HG03571 (cell line): ENCODE measurements around the gene FHOD3.
A peak's percentile ranks its signal among the peaks of the same experiment; 100 is the strongest.
"Not testable (repeated sequence)": the region's sequence is repeated elsewhere in the genome, so short reads cannot be mapped to it uniquely, and the experiment has no call there.

Source experiments
- ATAC-seq: cut with Tn5 transposase; IDR thresholded peaks from one replicate; pipeline ENCODE4 v1.9.1; 2021; ENCODE audit not compliant: unreplicated experiment

Gene FHOD3

DNA sequence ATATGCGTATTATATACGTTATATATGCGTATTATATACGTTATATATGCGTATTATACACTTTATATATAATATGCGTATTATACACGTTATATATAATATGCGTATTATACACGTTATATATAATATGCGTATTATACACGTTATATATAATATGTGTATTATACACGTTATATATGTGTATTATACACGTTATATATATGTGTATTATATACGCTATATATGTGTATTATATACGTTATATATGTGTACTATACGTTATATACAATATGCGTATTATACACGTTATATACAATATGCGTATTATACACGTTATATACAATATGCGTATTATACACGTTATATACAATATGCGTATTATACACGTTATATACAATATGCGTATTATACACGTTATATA lies 465.5 kb downstream of the FHOD3 start:
- not testable (repeated sequence) for ATAC-seq

DNA sequence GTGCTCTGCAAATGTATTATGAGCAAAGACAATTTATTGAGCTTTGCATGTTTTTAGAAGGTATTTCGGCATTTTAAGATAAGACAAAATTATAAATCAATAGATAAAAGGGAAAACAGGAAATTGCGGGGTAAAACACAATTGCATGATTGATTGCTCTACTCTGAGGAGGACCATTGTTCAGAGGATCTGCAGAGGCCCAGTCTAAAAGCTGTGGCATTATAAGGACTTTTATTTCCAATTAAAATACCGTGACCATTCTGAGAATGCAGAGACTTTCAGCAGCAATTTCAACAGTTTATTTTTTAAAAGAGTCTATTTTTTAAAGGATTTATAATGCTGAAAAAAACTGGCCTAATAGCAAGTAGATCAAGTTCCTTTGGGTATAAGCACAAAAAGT lies 469.3 kb downstream of the FHOD3 start:
- ATAC-seq = no peak

DNA sequence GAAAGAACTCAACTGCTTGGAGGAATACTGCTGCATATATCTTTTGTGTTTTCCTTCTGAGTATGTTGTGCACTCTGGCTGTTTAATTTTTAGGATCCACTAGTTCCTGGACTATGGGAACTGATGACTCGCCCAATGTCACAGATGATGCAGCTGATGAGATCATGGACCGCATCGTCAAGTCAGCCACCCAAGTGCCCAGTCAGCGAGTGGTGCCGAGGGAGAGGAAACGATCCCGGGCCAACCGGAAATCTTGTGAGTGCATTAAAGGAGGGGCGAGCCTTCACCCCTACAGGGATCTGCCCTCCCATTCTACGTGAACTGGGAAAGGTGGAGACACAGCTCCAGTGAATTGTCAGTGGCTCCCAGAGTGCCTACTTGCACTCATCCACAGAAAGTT lies 471.7 kb downstream of the FHOD3 start:
- ATAC-seq = no peak

DNA sequence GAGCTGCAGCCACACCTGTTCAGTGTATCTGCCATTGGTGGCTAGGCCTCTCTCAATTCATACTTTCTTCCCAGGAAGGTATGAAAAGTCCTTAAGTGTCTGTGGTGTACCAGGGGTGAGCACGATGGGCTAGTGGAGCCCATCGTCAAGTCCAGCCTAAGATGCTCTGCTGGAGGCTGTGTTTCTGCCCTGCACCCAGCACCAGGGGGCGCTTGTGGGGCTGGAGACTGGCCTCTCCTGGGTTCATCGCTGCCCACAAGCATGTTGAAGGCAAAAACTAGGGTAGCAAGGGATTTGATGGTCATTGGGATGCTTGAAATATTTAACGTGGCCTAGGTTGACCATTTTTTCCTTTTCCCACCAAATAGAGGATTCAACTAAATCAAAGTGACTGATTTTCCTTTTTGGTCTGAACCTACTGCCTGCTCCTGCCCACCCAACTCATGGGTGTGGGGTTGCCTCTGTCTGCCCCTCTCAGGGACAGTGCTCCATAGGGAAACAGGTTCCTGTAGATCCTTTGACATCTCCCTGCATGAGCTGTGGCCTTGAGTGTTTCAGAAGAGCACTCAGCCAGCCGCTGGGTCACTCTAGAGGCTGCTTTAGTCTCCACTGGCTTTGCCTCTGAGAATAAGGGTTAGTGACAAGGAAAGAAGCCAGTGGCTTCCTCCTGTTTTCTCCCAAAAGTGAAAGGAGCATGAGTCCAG lies 472.2 kb downstream of the FHOD3 start:
- no peak for ATAC-seq

DNA sequence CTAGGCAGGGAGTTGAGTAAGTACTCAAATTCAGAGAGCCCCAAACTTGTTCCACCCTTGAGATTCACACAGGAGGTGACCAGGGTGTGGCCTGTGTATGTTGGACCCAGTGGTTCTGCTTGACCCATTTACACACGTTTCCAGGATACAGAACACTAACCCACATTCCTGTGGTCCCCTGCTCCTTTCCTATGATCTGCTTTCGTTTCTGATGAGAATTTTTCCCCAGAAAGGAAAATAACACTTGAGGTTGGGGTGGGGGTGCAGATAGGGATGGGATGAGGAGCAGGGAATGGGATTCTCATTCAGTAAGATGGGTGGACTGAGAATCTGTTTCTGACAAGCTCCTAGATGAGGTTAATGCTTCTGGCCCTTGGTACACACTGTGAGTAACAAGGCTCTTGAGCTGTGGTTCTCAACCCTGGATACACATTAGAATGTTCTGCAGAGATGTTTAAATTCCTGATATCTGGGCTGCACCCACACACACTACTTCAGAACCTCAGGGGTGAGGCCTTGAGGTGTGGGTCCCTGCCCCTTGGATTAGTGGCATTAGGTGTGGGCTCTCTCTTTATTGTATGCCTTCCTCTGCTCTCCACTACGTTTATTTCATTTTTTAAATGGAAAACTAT lies 472.9 kb downstream of the FHOD3 start:
- ATAC-seq = no peak

DNA sequence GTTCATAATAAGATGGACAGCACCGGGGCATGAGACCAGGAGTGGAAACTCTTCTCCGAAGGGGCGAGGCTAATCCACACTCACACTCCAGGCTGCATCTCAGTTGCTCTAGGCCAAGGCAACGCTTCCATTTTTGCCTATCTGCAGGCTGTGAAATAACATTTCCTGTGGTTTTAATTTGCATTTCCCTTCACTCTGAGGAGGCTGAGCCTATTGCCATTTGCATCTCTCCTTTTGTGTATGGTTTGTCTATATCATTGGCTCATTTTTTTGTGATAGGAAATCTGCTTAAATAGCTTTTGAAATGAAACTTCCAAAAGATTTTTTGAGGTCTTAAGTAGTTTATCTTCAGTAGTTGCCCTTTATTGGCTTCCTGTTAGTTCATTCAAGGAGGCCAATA lies 473.7 kb downstream of the FHOD3 start:
- ATAC-seq = no peak

DNA sequence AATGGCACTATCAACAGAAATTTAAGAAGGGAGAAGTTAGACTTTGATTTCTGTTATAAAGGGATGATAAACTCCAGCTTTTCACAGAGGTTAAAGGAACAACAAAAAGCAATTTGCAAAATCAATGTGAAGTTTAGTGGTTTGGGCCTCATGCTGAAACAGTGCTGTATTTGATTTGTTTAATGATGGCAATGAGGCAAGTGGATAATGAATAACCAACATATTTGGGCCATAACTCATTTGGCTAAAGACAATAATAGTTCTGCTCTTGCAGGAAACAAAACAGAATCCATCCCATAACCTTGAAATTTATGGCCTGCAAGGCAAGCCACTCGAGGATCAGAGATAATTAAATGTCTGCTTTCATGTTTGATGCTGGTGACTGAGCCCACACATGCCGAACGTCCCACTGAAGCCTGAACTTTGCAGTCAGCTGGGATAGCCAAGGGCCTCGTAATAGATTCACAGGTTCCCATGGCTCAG lies 474.8 kb downstream of the FHOD3 start:
- no peak for ATAC-seq

DNA sequence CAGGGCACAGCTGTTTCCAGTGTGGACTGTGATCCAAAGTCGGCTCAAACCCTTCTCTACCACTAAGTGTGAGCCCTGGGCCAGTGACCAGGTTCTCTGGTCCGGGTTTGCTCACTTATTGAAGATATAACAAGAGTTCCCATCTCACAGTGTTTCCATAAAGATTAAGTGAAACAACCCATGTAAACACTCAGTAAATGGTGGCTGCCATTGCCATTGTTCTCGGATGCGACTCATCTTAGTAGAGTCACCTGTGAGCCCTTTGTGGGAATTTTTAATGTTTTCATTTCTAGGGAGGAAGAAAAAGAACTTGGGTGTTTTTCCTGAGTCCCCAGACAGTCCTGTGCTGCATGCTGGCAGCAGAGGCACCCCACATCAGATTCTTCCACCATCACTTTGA lies 477.9 kb downstream of the FHOD3 start:
- no peak for ATAC-seq

DNA sequence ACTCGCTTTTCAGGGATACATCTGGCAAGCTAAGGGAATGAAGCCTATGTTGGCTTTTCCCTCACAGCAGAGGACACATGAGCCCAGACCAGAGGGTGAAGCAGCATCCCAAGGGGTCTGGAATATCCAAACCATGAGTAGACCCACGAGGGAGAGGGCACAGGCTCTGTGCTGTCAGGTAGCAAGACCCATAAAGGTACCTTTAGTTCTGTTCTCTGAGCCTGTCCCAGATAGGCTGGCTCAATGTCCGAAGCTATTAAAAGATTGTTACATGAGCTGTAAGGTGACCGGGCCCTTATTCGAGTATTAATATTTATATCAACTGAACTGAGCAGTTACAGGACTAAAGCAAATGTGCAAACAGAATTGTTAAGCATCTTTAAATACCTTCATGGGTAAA lies 479.1 kb downstream of the FHOD3 start:
- ATAC-seq = no peak

DNA sequence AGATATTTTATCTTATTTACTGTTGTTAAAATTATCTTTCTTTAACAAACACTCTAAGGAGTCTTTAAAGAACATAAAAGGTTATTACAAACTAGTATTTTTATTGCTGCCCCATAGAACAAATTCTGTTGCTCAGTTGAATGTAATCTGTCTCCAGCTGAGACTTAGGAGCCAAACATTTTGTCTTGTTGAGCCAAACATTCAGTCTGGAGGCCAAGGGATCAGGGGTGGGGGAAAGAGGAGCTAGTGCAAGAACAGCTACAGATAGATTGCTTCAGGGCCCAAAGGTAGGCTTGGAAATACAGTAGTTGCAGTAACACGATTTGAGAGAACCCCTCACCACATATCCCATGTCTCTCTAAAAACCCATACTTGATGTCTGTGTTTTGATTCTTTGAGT lies 480.1 kb downstream of the FHOD3 start:
- ATAC-seq = no peak

DNA sequence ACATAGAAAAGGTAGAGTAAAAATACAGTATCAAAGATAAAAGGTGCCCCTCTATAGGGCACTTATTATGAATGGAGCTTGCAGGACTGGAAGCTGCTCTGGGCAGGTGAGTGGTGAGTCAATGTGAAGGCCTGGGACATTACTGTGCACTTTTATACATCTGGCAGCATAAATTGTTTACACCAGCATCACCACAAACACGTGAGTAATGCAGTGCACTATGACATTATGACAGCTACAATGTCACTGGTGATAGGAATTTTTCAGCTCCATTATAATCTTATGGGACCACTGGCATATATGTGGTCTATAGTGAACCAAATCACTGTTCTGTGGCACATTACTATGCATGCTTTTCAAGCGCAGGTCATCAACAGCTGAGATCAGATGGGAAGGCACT lies 483.2 kb downstream of the FHOD3 start:
- ATAC-seq = no peak

DNA sequence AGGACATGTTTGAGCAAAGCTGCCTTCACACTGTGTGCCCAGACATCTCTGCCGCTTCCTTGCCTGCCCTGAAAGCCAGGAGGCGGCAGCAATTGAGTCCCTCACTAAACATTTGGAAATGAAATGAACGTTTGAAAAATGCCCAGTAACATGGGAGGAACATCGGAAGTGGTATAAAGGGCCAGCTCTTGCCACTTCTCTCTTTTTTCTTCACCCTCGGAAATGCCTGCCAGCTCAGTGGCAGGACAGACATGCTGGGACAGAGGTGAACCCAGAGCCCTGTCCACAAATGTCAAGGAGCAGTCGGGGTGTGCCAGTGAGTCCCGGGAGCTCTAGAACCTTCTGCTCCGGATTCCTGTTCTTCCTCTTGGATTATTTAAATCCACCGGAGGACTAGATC lies 485.2 kb downstream of the FHOD3 start:
- ATAC-seq = no peak

DNA sequence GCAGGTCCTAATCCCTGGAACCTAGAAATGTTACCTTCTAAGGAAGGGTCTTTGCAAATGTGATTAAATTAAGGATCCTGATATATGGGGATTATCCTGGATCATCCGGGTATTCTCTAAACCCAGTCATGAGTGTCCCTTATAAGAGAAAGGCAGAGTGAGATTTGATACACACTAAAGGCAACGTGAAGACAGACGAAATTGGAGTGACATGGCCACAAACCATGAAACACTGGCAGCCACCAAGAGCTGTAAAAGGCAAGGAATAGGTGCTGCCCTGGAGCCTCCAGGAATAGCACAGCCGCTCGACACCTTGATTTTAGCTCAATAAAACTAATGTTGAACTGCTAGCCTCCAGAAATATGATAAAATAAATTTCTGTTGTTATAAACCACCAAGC lies 486.3 kb downstream of the FHOD3 start:
- ATAC-seq = no peak

DNA sequence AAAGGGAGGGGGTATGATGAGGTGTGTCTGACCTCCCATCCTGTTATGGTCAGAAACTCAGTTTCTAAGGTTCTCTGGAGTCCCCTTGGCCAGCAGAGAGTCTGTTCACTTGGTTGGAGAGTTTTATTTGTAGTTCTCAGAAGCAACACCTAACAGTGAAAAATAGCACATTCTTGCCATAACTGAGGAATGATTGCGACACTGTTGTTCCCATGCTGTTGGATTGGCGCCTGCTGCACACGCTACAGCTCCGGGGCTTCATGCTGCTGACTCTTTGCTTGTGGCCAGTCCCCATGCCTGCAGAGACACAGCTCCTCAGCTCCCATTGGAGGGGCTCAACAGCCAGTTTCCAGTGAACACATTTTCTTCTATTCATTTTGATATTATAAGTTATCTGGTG lies 489.2 kb downstream of the FHOD3 start:
- no peak for ATAC-seq

DNA sequence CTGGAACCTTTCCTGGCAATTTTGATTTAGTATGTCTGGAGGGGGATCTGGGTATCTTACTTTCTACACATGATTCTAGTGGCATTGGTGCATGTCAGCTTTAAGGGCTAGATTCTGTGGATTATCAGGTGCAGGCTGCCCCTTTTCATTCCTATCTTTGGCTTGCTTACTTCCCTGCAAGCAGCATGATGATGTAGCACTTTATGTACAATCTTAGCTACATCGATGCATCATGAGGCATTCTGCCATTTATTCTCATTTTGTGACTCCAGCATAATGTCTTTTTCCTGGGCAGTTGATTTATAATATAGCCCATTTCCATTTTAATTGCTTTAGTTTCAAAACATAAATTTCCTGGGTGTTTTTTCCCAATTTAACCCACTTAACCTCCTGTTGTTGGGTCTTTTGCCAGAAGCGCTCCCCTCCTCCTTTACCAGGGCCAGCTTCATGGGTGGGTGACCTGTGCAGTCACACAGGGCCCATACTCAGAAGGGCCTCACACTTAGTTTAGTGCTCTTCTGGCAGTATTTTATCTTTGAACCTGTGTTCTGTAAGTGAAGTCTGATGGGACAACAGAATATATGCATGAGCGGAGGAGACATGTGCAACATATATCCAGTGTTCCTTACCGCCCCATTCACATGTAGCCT lies 495.2 kb downstream of the FHOD3 start:
- ATAC-seq = no peak

DNA sequence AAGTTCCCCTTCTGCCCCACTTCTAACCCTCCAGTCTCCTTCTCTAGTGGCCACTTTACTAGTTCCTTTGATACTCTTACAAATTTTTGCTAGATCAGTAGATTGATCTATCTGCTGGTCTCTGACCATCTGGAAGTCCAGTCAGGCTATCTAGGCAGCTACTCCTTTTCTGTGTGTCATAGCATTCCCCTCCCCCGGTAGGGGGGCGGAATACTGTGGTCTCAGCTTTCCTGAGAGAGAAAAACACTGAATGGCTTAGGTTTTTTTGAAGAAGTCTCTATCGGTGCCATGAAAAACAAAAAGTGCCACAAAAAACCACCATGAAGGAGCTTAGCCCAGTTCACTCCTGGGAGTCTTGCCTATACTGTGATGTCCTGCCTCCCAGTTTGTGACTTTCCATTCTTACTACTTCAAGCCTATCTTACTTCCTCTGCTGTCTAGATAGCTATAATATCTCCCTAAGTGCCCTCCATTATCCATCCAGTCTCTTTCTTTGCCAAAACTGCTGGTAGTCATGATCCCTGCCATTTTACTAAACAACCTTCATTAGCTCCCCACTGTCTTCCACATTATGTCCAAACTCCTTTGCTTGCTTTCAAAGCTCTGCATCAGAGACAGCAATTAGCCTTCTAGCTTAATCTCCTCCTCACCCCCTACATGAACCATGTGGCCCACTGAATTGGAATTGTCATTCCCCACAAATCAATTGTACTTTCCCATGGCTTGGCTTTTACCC lies 501.4 kb downstream of the FHOD3 start:
- no peak for ATAC-seq

DNA sequence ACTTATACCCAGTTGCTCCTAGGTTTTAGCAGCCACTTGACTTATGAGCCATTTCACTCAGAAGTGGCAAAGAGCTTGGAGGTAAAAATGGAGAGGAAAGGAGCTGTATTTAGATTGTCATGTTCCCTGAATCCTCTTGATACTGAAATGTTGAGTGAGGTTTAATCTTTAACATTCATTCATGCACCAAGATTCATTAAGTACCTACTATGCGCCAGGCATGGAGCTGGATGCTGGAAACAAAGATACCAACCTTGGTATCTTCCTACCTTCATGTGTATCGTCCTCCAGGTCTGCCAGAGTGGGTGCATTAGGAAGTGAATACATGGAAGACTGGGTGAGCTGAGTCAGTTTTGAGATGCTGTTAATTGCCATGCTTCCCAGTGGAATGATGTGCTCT lies 507.6 kb downstream of the FHOD3 start:
- no peak for ATAC-seq

DNA sequence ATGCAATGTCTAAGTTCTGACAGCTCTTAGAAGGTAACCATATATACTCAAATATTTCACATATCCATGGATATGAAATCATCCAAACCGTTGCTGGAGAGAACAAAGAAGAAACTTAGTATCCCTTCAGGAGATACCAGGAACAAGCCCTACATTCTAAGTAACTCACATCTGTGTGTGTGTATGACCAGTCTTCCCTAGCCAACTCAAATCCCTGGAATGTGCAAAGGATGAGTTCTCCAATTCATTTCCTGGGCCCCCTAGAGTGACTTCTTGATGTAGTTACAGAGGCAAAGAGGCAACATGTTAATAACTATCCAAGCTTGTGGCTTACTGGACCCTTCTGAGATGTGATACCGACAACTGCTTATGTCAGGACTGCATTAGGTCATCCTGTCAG lies 511.2 kb downstream of the FHOD3 start:
- ATAC-seq = no peak

DNA sequence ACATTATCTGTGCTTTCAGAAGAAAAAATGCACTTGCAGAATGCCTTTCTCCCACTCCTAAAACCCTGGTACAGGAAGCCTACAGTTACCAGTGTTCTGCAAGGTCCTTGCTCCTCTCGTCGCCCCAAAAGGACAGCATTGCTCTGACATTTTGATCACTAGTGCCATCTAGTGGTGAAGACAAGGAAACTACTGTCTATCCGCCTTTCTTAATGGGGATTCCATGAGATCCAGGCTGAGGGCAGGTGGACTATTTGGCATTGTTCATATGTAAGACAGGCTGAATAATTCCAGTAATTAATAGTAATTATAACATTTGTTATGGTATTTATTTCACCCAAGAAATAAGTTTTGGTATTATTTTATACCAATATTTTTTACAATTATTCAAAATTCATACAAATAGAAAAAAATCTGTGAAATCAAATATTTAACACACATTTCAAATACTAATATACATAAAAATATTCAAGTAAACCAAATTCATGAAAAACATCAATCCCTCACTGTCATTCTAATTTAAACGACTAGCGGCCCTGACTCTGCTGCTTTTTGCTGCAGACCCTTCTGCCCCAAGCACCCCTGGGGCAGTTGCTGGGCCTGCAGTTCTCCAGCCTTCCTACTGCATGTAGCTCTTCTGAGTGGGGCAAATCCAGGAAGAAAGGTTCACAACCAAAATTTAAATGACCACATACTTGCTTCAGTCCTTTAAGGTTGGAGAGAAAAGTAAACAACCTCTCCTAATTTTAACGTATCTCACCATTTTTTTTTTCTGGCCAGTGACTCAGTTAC lies 512.3 kb downstream of the FHOD3 start:
- ATAC-seq = peak; percentile 93

DNA sequence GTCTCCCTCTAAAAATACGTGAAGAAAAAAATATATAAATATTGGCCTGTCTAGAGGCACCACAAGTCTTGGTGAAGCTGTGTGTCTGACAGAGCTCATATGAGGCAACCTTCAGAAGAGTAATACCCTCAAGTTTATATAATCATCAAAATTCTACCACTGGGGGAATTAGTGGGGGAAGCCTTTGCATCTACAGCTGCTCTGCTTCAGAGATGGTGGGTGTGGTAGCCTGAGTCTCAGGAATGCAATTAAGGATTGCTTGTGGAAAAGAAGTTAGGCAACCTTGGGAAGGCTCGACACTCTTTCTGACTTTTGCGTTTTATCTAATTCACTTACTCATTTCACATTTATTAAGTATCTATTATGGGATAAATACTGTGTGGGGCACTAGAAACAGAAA lies 513.9 kb downstream of the FHOD3 start:
- ATAC-seq = no peak

DNA sequence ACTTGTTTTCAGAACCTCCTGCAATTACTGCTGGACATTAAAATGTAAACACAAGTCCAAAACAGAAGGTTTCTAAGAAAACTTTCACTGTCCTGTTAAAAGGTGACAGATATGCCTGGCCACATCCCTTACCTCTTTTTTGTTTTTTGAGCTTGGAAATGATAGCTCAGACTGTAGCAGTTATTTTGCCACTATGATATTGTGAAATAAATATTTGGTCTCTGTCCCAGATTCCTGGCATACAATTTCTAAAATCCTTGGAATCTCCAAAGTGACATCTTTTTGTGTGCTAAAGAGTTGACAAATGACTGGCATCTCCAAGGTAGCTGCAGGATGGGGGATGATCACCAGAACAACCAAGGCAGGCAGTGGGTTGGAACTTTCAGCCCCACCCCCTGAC lies 514.4 kb downstream of the FHOD3 start:
- no peak for ATAC-seq
